ENCODE measurements around the gene RHOV.
"Not testable (repeated sequence)": the region's sequence is repeated elsewhere in the genome, so short reads cannot be mapped to it uniquely, and the experiment has no call there.

RHOV gene

GRCh38 chr15:40871749-40872617 is 2.1 kb downstream of the RHOV start:
- DNase-seq = no peak

DNA sequence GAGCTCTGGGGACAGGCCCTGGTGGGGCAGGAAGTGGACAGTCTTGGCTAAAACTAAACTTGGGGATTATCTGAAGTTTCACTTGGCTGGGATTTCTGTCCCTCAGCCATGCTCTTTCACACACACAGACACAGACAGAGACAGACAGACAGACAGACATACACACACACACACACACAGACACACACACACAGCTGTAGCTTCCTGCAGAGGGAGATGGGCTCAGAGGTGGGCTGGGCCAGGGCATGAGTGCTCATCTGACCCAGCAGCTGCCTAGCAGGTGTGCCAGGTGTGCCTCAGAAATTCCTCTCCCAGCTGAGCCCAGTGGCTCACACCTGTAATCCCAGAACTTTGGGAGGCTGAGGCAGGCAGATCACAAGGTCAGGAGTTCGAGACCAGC is 3.3 kb downstream of the RHOV start:
- DNase-seq = no peak

DNA sequence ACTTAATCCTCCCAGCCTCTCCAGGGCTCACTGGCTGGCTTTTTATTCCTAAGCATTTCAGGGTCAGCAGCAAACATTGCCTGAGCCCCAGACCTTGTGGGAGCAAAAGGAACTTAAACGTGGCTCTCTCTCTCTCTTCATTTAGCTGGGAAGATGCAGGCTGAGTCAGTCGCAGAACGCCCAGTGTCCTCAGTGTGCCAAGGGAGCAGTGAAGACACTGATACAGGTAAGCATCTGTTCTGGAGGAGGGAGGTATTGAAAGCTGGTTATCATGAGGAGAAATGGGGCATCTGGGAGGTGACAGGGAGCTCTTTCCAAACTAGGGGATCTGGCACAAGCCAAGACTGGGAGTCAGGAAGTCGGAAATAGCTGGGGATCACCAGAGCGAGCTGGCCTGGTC is 4.3 kb downstream of the RHOV start:
- no peak for DNase-seq

- DNase-seq = no peak
Observed at GRCh38 chr15:40867199-40867598, 6.8 kb downstream of the RHOV start.

DNA sequence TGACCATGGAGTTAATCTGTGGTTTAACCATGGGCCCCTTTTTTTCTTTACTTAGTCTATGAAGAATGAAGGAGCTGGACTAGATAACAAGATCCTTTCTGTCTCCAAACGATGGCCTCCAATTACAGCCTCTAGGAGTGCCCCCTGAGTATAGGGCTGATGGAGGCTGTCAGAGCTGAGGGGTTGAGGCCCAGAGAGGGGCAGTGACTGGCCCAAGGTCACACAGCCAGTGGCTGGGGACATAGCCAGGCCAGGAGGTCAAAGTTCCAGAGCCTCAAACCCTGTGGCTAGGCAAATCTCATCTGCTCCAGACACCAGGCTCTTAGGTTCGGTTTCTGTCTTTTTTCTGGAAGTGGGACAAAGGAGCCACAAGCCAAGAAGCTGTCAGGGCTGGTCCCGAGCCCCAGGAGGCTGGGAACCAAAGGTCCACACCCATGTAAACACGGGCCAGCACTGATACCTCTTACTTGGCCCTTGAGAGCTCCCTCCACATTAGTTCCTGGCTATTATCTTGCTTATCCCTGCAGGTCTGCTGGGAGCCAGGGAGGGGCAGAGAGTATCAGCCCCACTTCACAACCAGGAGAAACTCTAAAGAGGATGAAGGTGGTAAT is 10.3 kb downstream of the RHOV start:
- no peak for DNase-seq

DNA sequence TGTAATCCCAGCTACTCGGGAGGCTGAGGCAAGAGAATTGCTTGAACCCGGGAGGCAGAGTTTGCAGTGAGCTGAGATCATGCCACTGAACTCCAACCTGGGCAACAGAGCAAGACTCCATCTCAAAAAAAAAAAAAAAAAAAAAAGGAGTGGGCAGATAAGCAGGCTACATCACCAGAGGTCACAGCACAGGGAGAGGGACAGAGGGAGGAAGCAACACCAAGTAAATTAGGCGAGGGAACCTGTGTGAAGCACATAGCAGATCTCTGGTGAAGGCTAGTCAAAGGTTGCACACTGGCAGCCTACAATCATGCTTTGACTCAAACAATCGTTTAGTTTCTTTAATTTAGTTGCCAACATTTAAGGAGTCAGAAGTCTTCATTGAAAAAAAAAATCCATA is 12.9 kb downstream of the RHOV start:
- DNase-seq = not testable (repeated sequence)

GRCh38 chr15:40859206-40859851 is 14.7 kb downstream of the RHOV start:
- peak; percentile 52 to 70 (median 65) for DNase-seq

DNA sequence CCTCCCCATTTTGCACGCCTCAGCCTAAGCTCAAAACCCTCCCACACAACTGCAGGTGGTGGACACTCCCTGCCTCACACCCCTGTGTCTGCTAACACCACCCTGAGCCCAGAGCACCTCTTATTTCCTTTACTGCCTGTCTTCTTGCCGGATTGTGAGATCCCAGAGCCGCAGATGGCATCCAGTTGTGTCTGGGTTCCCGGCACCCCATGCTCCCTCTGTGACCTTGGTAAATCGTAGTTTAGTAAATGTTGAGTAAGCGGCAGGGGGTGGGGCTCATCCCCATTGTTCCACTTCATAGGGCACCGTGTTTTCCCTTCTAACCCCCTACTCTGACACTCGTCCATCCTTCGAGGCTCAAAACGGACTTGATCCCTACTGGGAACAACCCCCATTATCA is 15.3 kb downstream of the RHOV start:
- DNase-seq = no peak

DNA sequence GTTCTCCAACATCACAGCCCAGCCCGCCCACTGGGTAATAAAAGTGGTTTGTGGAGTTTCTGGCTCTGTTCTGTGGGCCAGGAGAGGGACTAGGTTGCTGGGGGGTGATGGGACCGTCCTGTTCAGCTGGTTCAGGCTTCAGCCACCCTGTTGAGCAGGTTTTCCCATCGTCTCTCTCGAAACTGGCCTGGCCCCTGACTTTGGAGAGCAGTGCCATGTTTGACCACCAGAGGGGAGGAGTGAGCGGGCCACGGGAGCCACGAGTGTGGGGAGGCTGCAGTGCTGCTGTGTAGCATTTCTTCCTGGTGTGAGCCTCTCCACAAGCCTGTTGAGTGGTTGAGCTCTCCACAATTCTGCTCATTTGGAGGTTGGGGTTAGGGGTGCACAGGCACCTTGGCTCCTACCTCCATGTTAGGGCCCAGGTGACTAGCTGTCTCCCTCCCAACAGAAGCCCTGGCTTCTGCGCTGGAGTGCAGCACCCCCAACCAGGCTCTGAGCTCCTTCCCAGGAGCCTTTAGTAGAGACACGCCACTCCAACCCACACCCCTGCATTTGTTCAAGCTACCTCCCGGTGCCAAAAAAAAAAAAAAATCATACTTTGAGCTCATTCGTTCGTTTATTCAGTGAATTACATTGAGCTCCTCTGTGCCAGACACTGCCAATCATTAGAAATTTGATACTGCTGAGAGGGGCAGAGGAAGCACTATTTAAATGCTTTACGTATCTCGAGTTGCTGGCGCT is 16.3 kb downstream of the RHOV start:
- DNase-seq = peak; percentile 55 to 67 (median 58)

DNA sequence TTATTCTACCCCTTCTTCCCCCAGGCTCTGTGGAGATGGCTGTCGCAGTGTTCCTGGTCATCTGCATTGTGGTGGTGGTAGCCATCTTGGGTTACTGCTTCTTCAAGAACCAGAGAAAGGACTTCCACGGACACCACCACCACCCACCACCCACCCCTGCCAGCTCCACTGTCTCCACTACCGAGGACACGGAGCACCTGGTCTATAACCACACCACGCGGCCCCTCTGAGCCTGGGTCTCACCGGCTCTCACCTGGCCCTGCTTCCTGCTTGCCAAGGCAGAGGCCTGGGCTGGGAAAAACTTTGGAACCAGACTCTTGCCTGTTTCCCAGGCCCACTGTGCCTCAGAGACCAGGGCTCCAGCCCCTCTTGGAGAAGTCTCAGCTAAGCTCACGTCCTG is 17.3 kb downstream of the RHOV start:
- no peak for DNase-seq

- DNase-seq = no peak
Observed at GRCh38 chr15:40855706-40856234, 18.3 kb downstream of the RHOV start.

- no peak for DNase-seq
Observed at GRCh38 chr15:40854161-40854560, 19.9 kb downstream of the RHOV start.

DNA sequence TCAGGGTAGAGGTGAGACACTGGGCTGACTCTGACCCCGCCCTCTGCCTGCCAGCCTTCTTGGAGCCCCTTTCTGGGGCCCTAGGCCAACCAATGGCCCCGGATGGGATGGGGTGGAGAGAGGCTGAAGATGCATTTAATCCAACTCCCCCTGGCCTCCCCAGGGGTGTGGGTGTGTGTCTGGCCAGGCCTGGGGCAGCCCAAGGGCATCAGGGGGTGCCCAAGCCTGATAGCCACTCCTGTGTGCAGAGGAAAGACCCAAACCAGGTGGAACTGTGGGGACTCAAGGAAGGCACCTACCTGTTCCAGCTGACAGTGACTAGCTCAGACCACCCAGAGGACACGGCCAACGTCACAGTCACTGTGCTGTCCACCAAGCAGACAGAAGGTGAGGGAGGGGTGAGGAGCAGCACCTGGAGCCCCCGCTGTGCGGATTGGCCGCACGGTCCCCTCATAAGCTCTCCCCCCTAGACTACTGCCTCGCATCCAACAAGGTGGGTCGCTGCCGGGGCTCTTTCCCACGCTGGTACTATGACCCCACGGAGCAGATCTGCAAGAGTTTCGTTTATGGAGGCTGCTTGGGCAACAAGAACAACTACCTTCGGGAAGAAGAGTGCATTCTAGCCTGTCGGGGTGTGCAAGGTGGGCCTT is 20.7 kb downstream of the RHOV start:
- DNase-seq = no peak

DNA sequence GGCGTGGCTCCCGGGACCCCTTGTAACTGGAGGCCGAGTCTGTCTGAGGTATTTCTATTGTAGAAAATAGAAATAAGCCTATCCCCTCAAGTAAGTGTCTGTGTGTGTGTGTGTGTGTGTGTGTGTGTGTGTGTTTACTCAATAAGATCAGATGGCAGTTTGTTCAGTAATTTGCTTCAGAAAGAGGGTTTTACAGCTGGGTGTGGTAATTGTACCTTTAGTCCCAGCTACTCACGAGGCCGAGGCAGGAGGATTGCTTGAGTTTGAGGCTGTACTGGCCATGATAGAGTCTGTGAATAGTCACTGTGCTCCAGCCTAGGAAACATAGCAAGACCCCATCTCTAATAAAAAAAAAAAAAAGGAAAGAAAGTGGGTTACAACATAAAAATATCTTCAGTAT is 21.5 kb downstream of the RHOV start:
- DNase-seq = no peak

- DNase-seq = no peak
Observed at GRCh38 chr15:40850576-40851112, 23.4 kb downstream of the RHOV start.

DNA sequence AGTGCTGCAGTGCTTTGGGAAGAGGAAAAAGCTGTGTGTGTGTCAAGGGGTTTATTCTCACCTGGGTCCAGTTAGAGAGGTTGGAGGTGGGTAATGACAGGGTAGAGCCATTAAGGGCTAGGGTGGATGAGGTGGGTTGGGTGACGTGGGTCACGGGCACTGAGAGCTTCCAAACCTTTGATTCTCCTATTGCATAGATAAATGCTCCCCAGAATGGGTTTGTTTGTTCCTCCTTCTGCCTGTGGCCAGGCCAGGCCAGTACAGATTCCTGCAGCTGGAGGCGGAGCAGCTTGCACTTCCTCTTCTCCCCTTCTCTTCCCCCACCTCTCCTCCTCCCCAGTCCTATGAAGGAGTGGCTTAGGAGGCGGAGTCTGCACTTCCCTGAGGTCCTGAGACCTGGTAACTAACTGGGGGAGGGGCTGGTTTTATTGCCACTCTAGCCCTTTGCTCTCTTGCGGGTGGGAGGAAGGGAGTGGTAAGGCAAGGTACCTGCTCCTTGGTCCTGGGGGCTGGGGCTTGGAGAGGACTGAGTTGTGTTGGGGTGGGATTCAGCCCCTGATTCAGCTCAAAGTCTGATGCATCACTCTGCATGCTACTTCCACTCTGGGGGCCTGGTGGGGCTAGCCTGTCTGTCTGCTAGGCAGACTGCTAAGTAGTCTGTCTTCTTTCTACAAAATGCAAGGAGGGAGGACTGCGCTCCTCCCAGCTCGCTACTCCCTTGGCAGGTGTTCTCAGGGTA is 26.6 kb downstream of the RHOV start:
- no peak for DNase-seq

GRCh38 chr15:40846841-40847222 is 27.2 kb downstream of the RHOV start:
- DNase-seq = no peak

DNA sequence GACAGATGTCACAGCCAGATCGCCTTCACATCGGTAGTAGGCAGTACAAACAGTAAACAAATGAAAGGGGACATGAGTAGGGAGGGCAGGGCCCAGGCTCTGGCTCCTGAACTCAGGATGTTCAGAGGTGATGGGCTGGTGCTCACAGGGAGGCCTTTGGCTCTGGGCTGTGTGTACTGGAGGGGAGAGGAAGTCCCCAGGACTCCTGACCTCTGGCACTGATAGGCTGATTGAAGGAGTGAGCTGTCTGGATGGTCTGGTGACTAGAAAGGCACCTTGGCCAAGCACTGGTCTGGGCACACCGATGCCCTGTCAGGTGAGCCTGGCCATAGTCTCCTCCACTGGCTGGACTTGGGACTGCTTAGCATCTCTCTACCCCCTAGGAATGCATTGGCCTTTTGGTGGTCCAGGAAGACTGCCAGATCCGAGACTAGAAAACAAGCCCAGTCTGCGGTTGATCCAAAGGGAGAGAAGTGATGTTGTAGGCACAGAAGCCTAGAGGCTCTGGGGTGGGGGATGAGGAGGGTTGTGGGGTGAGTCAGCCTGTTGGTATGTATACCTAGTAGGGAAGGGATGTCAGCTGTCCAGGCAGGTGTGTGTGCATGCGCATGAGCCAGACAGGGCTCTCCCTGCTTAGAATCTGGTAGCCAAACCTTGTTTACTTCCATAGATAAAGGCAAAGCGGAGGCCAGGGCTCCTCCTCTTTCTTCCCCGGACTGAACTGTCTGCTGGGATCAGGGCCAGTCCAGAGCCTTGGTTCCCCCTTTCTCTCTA is 28.3 kb downstream of the RHOV start:
- no peak for DNase-seq

DNA sequence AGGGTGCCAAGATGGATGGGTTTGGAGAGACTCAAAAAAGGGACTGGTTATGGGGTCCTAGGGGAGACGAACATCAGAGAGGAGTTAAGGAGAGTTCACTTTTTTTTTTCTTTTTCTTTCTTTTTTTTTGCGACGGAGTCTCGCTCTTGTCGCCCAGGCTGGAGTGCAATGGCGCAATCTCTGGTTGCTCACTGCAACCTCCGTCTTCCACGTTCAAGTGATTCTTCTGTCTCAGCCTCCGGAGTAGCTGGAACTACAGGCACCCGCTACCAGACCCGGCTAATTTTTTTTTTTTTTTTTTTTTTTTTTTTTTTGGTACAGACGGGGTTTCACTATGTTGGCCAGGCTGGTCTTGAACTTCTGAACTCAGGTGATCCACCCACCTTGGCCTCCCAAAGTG is 29.0 kb downstream of the RHOV start:
- DNase-seq = no peak

- DNase-seq = no peak
Observed at GRCh38 chr15:40844696-40845030, 29.4 kb downstream of the RHOV start.
